RWPE2 (cell line): Measurements from ENCODE around the gene SULT2B1.
A peak's percentile ranks its signal among the peaks of the same experiment; 100 is the strongest.

Experiments used
- ATAC-seq: fragments of 200-7000 bp; cut with Tn5 transposase; 3 replicates; pipeline ENCODE4 v1.9.1; 2021; ENCODE audit warnings: low read depth
- DNase-seq: peaks from one replicate; pipeline ENCODE4 v3.0.0-alpha.2; 2020; ENCODE audit warnings: low spot score
- H3K27ac ChIP-seq: fragments of 450-650 bp; 2 replicates; pipeline ENCODE4 v1.5.1; 2017; ENCODE audit warnings: mild to moderate bottlenecking; ENCODE audit not compliant: poor library complexity, severe bottlenecking
- H3K27me3 ChIP-seq: fragments of 250-450 bp; sonication (Bioruptor Pico); 2 replicates; pipeline ENCODE4 v1.5.1; 2021; ENCODE audit warnings: mild to moderate bottlenecking, moderate library complexity; ENCODE audit not compliant: insufficient read depth, poor library complexity, severe bottlenecking
- H3K36me3 ChIP-seq: fragments of 250-450 bp; sonication (Bioruptor Pico); 2 replicates; pipeline ENCODE4 v1.5.1; 2020; ENCODE audit warnings: low read depth, mild to moderate bottlenecking, moderate library complexity
- H3K4me1 ChIP-seq: fragments of 250-450 bp; sonication (Bioruptor Pico); 2 replicates; pipeline ENCODE4 v1.5.1; 2021; ENCODE audit warnings: mild to moderate bottlenecking, moderate library complexity; ENCODE audit not compliant: insufficient read depth, poor library complexity, severe bottlenecking
- H3K4me3 ChIP-seq: fragments of 250-450 bp; sonication (Bioruptor Pico); 2 replicates; pipeline ENCODE4 v1.5.1; 2021; ENCODE audit warnings: mild to moderate bottlenecking, moderate library complexity; ENCODE audit not compliant: severe bottlenecking
- H3K9me3 ChIP-seq: fragments of 250-450 bp; sonication (Bioruptor Pico); 2 replicates; pipeline ENCODE4 v1.5.1; 2021; ENCODE audit warnings: mild to moderate bottlenecking, moderate library complexity; ENCODE audit not compliant: severe bottlenecking
- TF ChIP-seq, protein P1 (sequence below): fragments of 450-650 bp; IDR thresholded peaks from one replicate; pipeline ENCODE4 v1.5.1; 2017; ENCODE audit warnings: mild to moderate bottlenecking, moderate library complexity; ENCODE audit not compliant: poor library complexity, severe bottlenecking

Gene SULT2B1

DNA sequence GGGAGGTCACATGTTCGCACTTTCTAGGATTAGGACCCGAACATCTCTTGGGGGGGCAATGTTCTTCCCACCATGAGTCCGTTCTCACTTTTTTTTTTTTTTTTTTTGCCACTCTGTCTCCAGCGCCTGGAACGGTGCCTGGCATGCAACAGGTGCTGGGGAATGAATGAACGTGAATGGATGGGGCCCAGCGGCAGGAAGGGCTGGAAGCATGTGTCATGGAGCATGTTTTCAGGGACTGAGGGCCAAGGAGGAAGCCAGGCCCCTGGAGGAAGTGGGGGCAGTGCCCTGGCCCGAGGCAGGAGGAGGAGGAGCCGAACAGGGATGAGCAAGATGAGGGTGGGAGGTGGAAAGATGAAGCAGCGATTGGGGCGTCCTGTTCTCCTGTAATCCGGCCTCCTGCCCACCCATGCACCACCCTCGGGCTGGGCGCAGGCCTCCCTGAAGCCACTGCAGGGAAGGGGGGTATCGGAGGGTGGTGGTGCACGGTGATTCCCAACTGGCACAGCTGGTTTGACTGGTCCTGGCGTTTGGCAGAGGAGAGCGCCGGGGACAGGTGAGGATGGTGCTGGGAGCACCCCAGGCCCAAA lies 8.8 kb upstream of the SULT2B1 start:
- Histone ChIP-seq H3K36me3 (no peaks in the 10 kb centered on the region), H3K27ac (peak overlapping the region; percentile 11), H3K4me1 (peaks cover 4% of the 10 kb centered on the region), H3K4me3 (no peak overlapping the region), H3K9me3 (no peaks in the 10 kb centered on the region), H3K27me3 (no peaks in the 10 kb centered on the region)
- TF ChIP-seq, protein P1, sequence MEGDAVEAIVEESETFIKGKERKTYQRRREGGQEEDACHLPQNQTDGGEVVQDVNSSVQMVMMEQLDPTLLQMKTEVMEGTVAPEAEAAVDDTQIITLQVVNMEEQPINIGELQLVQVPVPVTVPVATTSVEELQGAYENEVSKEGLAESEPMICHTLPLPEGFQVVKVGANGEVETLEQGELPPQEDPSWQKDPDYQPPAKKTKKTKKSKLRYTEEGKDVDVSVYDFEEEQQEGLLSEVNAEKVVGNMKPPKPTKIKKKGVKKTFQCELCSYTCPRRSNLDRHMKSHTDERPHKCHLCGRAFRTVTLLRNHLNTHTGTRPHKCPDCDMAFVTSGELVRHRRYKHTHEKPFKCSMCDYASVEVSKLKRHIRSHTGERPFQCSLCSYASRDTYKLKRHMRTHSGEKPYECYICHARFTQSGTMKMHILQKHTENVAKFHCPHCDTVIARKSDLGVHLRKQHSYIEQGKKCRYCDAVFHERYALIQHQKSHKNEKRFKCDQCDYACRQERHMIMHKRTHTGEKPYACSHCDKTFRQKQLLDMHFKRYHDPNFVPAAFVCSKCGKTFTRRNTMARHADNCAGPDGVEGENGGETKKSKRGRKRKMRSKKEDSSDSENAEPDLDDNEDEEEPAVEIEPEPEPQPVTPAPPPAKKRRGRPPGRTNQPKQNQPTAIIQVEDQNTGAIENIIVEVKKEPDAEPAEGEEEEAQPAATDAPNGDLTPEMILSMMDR: no peak
- DNase-seq (peak; percentile 93), ATAC-seq (peak; percentile 93)

DNA sequence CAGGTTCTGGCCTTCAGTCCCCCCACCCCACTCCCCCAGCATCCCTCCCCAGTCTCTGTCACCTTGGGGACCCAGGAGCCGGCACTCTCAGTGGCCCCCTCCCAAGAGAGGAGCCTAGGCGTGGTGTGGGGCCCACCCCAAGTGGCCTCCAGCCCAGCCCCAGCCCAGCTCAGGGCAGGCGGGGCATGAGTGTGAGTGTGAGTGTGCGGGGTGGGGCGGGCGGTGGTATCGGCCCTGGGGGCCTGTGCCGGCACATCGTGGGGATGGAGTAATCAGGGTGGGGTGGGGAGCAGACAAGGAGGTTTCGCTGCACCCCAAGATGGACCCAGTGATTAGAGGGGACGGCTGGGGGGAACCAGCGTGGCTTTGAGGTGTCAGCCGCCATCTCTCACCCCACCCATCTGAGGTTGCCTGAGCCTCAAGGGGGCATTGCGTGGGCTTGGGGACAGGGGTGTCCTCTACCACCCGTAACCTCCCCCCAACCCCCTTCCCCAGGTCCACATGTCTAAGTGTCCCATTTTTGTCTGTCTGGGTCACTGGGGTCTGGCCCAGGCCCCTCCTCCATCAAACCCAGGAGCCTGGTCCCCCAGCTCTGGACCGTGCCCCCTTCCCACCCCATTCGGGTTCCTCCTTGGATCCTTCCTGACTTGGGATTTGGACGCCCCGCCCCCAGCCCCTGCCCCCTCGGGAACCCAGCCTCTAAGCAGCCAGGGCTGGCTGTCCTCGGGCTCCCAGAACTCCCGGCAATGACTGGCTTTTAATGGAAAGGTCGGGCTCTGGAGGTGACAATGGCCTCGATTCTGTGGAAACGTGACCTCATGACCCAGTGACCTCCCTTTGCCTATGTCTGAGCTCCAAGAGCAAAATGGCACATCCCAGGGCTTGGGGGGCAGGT lies 6.9 kb upstream of the SULT2B1 start:
- no peak for DNase-seq

DNA sequence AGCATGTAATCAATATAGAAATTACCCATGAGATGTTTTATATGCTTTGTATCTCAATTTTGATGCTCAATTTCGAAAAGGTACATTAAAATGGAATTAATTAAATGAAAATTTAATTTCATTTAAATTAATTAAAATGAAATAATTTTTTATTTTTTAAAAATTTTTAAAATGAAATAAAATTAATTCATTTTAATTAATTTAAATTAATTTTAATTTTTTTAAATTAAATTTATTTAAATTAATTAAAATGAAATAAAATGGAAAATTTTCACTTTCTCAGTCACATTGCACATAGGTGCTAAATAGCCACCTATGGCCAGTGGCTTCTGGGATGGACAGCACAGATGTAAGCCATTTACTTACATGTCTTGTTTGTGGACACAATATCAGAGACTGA lies 4.2 kb upstream of the SULT2B1 start:
- H3K27me3 ChIP-seq: no peaks in the 10 kb centered on the region
- H3K36me3 ChIP-seq: no peaks in the 10 kb centered on the region
- ATAC-seq (no peak), DNase-seq (no peak)
- TF ChIP-seq, protein P1: no peak
- no peak overlapping the region for H3K4me3 ChIP-seq
- peaks cover 10% of the 10 kb centered on the region for H3K4me1 ChIP-seq
- H3K9me3 ChIP-seq: no peaks in the 10 kb centered on the region
- no peak overlapping the region for H3K27ac ChIP-seq

More for the DNA sequence above, 6.9 kb upstream of the SULT2B1 start:
- Histone ChIP-seq H3K4me3 (no peak overlapping the region), H3K4me1 (peaks cover 4% of the 10 kb centered on the region), H3K27ac (no peak overlapping the region), H3K27me3 (no peaks in the 10 kb centered on the region), H3K9me3 (no peaks in the 10 kb centered on the region), H3K36me3 (no peaks in the 10 kb centered on the region)
- ATAC-seq: no peak
- TF ChIP-seq, protein P1: no peak

DNA sequence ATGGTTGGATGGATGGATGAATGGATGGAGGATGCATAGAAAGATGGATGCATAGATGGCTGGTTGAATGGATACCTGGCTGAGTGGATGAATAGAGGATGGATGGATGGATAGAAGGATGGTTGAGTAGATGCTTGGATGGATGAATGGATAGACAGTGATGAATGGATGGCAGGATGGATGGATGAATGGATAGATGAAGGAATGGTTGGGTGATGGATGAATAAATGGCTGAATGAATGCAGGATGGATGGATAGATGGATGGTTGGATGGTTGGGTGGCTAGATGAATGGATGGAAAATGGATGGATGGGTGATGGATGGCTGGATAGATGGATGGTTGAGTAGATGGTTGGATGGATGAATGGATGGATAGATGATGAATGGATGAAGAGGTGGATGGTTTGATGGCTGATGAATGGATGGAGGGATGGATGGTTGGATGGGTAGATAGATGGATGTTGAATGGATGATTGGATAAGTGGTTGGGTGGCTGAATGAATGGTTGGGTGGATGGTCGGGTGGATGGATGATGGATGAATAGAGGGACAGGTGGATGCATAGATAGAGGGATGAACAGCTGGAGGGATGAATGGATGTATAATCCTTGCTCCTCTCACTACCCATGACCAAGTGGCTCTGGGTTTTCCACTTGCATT lies 3.6 kb upstream of the SULT2B1 start:
- Histone ChIP-seq H3K9me3 (no peaks in the 10 kb centered on the region), H3K27ac (no peak overlapping the region), H3K36me3 (no peaks in the 10 kb centered on the region), H3K4me1 (peaks cover 9% of the 10 kb centered on the region), H3K4me3 (no peak overlapping the region), H3K27me3 (no peaks in the 10 kb centered on the region)
- TF ChIP-seq, protein P1: no peak
- ATAC-seq (no peak), DNase-seq (no peak)
